ENCODE measurements around the gene TXLNG. TPM values are rescaled to one million over a fixed set of nuclear protein-coding genes. Genes with fewer than 3 reads are reported as not detected.

The TXLNG gene
- total RNA-seq, 6 donors from 2014 or later = 8.1 to 23.5 (median 12.6) TPM

DNA sequence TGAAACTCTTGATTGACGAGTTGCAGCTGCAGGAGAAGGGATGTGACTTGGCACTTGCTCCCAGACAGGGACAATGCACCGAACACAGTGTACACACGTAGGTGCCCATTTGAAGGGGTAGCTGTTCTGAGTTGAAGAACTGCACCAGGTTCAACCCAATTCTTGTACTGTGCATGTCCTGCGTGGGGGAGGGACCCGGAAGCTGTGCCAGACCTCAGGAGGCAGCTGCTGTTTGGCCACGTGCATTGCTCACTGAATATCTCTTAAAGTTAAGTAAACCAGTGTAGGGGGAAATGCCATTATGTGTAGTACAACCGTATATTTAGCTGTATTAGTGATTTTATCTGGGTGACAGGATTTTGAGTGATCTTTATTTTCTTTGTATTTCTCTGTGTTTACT, 95.9 kb downstream of the TXLNG start:
- H3K9me3 ChIP-seq = no peaks in the 10 kb centered on the region
- DNase-seq = peak in 1 of 2 donors; percentile 52
- TF ChIP-seq POLR2A (IDR thresholded peaks at IDR 0.05) (no peak), POLR2AphosphoS5 (IDR thresholded peaks at IDR 0.05) (no peak), EP300 (IDR thresholded peaks at IDR 0.05) (no peak)
- TF ChIP-seq, protein P1, sequence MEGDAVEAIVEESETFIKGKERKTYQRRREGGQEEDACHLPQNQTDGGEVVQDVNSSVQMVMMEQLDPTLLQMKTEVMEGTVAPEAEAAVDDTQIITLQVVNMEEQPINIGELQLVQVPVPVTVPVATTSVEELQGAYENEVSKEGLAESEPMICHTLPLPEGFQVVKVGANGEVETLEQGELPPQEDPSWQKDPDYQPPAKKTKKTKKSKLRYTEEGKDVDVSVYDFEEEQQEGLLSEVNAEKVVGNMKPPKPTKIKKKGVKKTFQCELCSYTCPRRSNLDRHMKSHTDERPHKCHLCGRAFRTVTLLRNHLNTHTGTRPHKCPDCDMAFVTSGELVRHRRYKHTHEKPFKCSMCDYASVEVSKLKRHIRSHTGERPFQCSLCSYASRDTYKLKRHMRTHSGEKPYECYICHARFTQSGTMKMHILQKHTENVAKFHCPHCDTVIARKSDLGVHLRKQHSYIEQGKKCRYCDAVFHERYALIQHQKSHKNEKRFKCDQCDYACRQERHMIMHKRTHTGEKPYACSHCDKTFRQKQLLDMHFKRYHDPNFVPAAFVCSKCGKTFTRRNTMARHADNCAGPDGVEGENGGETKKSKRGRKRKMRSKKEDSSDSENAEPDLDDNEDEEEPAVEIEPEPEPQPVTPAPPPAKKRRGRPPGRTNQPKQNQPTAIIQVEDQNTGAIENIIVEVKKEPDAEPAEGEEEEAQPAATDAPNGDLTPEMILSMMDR (IDR thresholded peaks at IDR 0.05) = no peak
- 4 to 26% methylated on average over 4 to 7 of the region's 7 CpGs for WGBS, 2 donors
- H3K27me3 ChIP-seq = no peaks in the 10 kb centered on the region
- H3K4me3 ChIP-seq = peak overlapping the region in 3 of 4 donors; percentile 38 to 52 (median 48)
- H3K4me1 ChIP-seq = peaks cover 0 to 6% (median 1%) of the 10 kb centered on the region in 4 donors
- H3K36me3 ChIP-seq = no peaks in the 10 kb centered on the region
- ATAC-seq (ENCODE audit: low FRiP score in 2 of 2) = peak; percentile 37 to 56
- no peak overlapping the region for H3K27ac ChIP-seq

DNA sequence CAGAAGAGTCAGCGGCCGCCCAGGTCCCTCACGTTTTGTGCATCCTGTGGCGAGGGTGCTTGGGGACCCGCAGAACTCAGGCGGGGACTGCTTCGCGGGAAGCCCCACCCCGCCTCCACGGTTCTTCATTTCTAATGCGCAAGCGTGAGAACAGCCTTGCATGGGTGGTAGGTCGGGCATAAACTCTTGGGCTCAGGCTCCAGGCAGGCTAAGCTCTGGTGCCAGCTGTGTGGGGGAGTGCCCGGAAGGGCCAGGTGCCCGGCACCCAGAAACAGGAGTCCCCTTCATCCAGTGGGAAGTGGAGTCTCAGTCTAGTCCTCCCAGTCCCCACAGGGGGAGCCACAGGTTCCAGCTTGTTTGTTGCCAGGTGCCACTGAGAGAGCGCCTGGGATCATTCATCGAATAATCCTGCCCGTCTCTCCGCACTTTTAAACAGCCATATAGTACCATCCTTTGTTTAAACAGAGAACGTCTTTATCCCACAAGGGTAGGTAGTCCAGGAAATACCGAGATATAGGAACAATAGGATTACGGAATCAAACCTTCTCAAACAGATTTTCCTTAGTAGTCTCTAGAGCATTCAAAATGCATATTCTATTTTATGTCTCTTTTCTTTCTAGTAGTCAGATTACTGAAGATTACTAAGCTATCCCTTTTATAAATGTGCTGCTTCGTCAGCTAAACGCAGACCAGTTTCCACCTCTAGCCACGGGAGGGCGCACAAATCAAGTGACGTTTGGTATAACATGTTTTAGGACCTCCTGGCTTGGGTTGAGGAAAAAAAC, 96.6 kb downstream of the TXLNG start:
- peak overlapping the region; percentile 18 to 52 (median 43) for H3K4me3 ChIP-seq
- H3K36me3 ChIP-seq = no peaks in the 10 kb centered on the region
- peaks cover 0 to 6% (median 1%) of the 10 kb centered on the region in 4 donors for H3K4me1 ChIP-seq
- H3K27me3 ChIP-seq = no peaks in the 10 kb centered on the region
- peak overlapping the region in 2 of 4 donors; percentile 31 to 63 for H3K27ac ChIP-seq
- TF ChIP-seq, protein P1 (IDR thresholded peaks at IDR 0.05) = peak; percentile 36 to 50 (median 44)
- TF ChIP-seq EP300 (IDR thresholded peaks at IDR 0.05) = no peak
- no peak for TF ChIP-seq POLR2AphosphoS5 (IDR thresholded peaks at IDR 0.05)
- TF ChIP-seq POLR2A (IDR thresholded peaks at IDR 0.05) = no peak
- ATAC-seq (ENCODE audit: low FRiP score in 2 of 2) (peak; percentile 75 to 88), DNase-seq (peak; percentile 37 to 65)
- H3K9me3 ChIP-seq = no peaks in the 10 kb centered on the region
- WGBS, 2 donors = 0 to 27% methylated on average over 8 to 27 of the region's 27 CpGs

GRCh38 chrX:16883487-16883804, 97.2 kb downstream of the TXLNG start:
- no peaks in the 10 kb centered on the region for H3K9me3 ChIP-seq
- WGBS, 2 donors = 41 to 66% methylated on average over 3 of the region's 3 CpGs
- no peak for DNase-seq
- no peak for ATAC-seq (ENCODE audit: low FRiP score in 2 of 2)
- H3K27ac ChIP-seq = no peak overlapping the region
- H3K27me3 ChIP-seq = no peaks in the 10 kb centered on the region
- TF ChIP-seq, protein P1 (IDR thresholded peaks at IDR 0.05) = no peak
- TF ChIP-seq EP300 (IDR thresholded peaks at IDR 0.05) = no peak
- no peak for TF ChIP-seq POLR2A (IDR thresholded peaks at IDR 0.05)
- no peak for TF ChIP-seq POLR2AphosphoS5 (IDR thresholded peaks at IDR 0.05)
- H3K4me3 ChIP-seq = no peak overlapping the region
- H3K4me1 ChIP-seq = peaks cover 0 to 6% (median 1%) of the 10 kb centered on the region in 4 donors
- H3K36me3 ChIP-seq = no peaks in the 10 kb centered on the region

DNA sequence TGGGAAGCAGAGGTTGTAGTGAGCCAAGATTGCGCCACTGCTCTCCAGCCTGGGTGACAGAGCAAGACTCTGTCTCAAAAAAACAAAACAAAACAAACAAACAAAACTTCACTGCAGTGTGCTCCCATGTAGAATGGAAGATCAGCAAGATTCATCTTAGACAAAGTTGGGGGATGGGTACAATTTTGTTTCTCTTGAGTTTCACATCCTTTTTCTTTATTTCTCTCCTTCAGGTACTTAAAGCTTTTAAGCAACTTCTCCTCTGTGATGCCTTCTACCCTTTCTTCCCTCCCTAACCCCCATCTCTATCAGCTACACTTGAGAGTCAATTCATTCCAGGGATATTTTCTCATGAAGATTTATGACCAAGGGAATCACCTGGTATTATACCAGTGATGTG, 99.4 kb downstream of the TXLNG start:
- 79 to 100% methylated on average over 1 of the region's 1 CpG for WGBS, 2 donors
- TF ChIP-seq POLR2AphosphoS5 (IDR thresholded peaks at IDR 0.05) (no peak), POLR2A (IDR thresholded peaks at IDR 0.05) (no peak), EP300 (IDR thresholded peaks at IDR 0.05) (no peak)
- TF ChIP-seq, protein P1 (IDR thresholded peaks at IDR 0.05) = no peak

More for the DNA sequence above, 99.4 kb downstream of the TXLNG start:
- ATAC-seq (ENCODE audit: low FRiP score in 2 of 2) (no peak), DNase-seq (no peak)
- Histone ChIP-seq H3K27ac (no peak overlapping the region), H3K4me1 (peaks cover 0 to 6% (median 1%) of the 10 kb centered on the region in 4 donors), H3K4me3 (no peak overlapping the region), H3K9me3 (no peaks in the 10 kb centered on the region), H3K36me3 (no peaks in the 10 kb centered on the region), H3K27me3 (no peaks in the 10 kb centered on the region)

Measured in upper lobe of left lung (tissue), 6 donors.